Heart right ventricle (tissue), 16 donors: Measurements from ENCODE around the gene TAP2. TPM values are rescaled to one million over a fixed set of nuclear protein-coding genes. Genes with fewer than 3 reads are reported as not detected.

Experiments
- ATAC-seq, 8 donors: fragments of 200-7000 bp; cut with Tn5 transposase; one replicate each; pipeline ENCODE4 v1.9.1; 2020; ENCODE audit warnings: mild to moderate bottlenecking in 8 of 8, moderate library complexity in 8 of 8, moderate number of reproducible peaks in 1 of 8
- DNase-seq, 2 donors: peaks; one replicate each; pipeline ENCODE4 v3.0.0-alpha.2; 2020
- H3K27ac ChIP-seq, 10 donors: fragments of 200-600 bp; sonication (generic) in 2 of 10; one replicate each; pipeline versions ENCODE4 v1.5.0 to v1.8.0; 2020 to 2022; ENCODE audit warnings: mild to moderate bottlenecking in 3 of 10
- H3K27me3 ChIP-seq, 7 donors: fragments of 200-600 bp; one replicate each; pipeline ENCODE4 v1.8.0; 2021 to 2022; ENCODE audit warnings: mild to moderate bottlenecking in 2 of 7
- H3K36me3 ChIP-seq, 9 donors: fragments of 200-600 bp; sonication (generic) in 1 of 9; one replicate each; pipeline versions ENCODE4 v1.5.0 to v1.8.0; 2020 to 2022; ENCODE audit warnings: mild to moderate bottlenecking in 2 of 9
- H3K4me1 ChIP-seq, 9 donors: fragments of 200-600 bp; sonication (generic) in 1 of 9; one replicate each; pipeline versions ENCODE4 v1.5.0 to v1.8.0; 2020 to 2022; ENCODE audit warnings: mild to moderate bottlenecking in 4 of 9
- H3K4me3 ChIP-seq, 10 donors: fragments of 200-600 bp; sonication (generic) in 2 of 10; one replicate each; pipeline versions ENCODE4 v1.5.0 to v1.8.0; 2020 to 2022; ENCODE audit warnings: mild to moderate bottlenecking in 7 of 10, moderate library complexity in 2 of 10
- H3K9me3 ChIP-seq, 11 donors: fragments of 200-600 bp in 10 of 11; sonication (generic) in 2 of 11; one replicate each; pipeline versions ENCODE4 v1.5.0 to v1.8.0; 2013 to 2022; ENCODE audit warnings: mild to moderate bottlenecking in 2 of 11, control low read depth in 1 of 11, moderate library complexity in 1 of 11
- WGBS, 2 donors: extraction: QIAGEN DNeasy Blood & Tissue Kit; methylation state at CpG; one replicate each; pipeline ENCODE4 v1.1.7; 2013; ENCODE audit warnings: inconsistent platforms in 1 of 2; 5-methylcytosine and 5-hydroxymethylcytosine counted together
- intact Hi-C, 10 donors: fragments of 100-400 bp; cut with DNase I; formaldehyde crosslinking; loops; one replicate each; pipeline versions ENCODE4 v1.11.1 to v1.14.2; 2022
- polyA plus RNA-seq, 2 donors: library from polyadenylated mRNA; stranded (reverse); fragments of 200-250 nt; gene quantifications; one replicate each; pipeline ENCODE4 v1.2.3, GENCODE V29; 2013
- total RNA-seq, 10 donors: library from RNA; stranded (reverse); fragmentation: NEBNext Ultra II Directional in 3 of 10; extraction: Animal tissue kit (Norgen Biotek cat#: 25700) in 3 of 10; gene quantifications; one replicate each; pipeline versions ENCODE4 v1.2.1 to v1.2.4, GENCODE V29; 2021 to 2023
- TF ChIP-seq, protein P1 (sequence below), 9 donors: fragments of 200-600 bp; sonication (generic) in 2 of 9; IDR thresholded peaks; one replicate each; pipeline versions ENCODE4 v1.5.0 to v1.8.0; 2021 to 2022; ENCODE audit warnings: antibody characterized with exemption in 9 of 9, mild to moderate bottlenecking in 5 of 9, moderate library complexity in 1 of 9
- donor health status: Arrhythmogenic right ventricular cardiomyopathy.
- donor health status: ischemic (EF 13 %, LVEDD 7.1; RV severe dilation, severe dysfunction).
- donor health status: healthy with polysubstance abuse.
- donor health status: DM: no; HTN: yes; CAD: no.
- donor health status: DM: no; HTN: no; CAD: no.
- donor health status: ischemic (EF 25% LVEDD 6.9; RV normal size, moderate dysfunction).
- donor health status: ischemic (EF 25% LVEDD 5.7; RV mildly dilated, moderate dysfunction).
- donor health status: healthy.
- donor health status: DM: yes; HTN: yes; CAD: no.
- donor health status: Ischemic cardiomyopathy.
- donor health status: ischemic (EF 35%, LVEDD 5.7; RV mildly dilated, moderate dysfunction).
- donor health status: nonischemic (EF 11% LVEDD 7.7; RV severe dilation, severe dysfunction).
- donor health status: DM: yes; HTN: yes; CAD: no.
- donor health status: PGD.
- donor health status: ischemic (EF 29% LVEDD 5.4; RV normal size, mild dysfunction).
- donor health status: nonischemic (EF 23%, LVEDD 6.1; RV moderate dilation, normal function).

The TAP2 gene
- total and polyA plus RNA-seq, 12 donors: 8.8 to 92.1 (median 13.5) TPM

DNA sequence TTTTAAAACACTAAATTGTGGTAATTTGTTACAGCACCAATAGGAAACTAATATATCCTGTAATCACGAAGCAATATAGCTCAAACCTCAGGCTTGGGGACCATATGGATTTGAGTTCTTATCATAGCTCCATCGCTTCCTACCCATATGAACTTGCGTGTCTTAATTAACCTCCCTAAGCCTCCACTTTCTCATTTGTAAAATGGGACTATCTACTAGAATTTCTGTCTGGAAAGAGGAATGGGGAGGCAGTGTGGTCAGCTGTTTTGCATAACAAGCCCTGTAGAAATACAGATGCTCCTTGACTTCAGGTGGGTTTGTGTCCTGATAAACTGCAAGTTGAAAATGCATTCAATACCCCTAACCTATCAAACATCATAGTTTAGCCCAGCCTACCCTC lies 38.8 kb downstream of the TAP2 start:
- Histone ChIP-seq H3K9me3 (peaks cover 0 to 10% (median 4%) of the 10 kb centered on the region in 11 donors), H3K4me1 (peaks cover 0 to 24% (median 3%) of the 10 kb centered on the region in 9 donors), H3K27me3 (peaks cover 0 to 84% (median 43%) of the 10 kb centered on the region in 7 donors), H3K27ac (no peak overlapping the region), H3K4me3 (no peak overlapping the region), H3K36me3 (no peaks in the 10 kb centered on the region)
- WGBS, 2 donors: 82 to 86% methylated on average over 3 of the region's 3 CpGs
- TF ChIP-seq, protein P1, sequence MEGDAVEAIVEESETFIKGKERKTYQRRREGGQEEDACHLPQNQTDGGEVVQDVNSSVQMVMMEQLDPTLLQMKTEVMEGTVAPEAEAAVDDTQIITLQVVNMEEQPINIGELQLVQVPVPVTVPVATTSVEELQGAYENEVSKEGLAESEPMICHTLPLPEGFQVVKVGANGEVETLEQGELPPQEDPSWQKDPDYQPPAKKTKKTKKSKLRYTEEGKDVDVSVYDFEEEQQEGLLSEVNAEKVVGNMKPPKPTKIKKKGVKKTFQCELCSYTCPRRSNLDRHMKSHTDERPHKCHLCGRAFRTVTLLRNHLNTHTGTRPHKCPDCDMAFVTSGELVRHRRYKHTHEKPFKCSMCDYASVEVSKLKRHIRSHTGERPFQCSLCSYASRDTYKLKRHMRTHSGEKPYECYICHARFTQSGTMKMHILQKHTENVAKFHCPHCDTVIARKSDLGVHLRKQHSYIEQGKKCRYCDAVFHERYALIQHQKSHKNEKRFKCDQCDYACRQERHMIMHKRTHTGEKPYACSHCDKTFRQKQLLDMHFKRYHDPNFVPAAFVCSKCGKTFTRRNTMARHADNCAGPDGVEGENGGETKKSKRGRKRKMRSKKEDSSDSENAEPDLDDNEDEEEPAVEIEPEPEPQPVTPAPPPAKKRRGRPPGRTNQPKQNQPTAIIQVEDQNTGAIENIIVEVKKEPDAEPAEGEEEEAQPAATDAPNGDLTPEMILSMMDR (IDR thresholded peaks at IDR 0.05): no peak
- ATAC-seq (no peak), DNase-seq (no peak)
- intact Hi-C loops: loop anchor here (5.0 to 10.0 kb wide), 6 partner anchors 95 to 555 kb away; no protein-coding TSS in a partner anchor

DNA sequence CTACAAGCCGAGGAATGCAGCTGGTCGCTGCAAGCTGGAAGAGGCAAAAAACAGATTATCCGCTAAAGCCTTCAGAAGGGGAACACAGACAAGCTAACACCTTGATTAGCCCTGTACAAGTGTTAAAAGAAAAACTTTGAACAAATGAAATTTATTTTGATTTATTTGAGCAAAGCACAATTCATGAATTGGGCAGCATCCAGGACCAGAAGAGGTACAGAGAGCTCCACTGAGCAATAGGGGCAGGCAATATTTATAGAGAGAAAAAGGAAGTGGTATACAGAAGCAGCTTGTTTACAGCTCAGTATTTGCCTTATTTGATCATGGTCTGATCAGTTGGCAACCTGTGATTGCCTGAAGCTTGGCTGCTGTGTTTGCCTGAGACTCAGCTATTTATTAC lies 39.4 kb downstream of the TAP2 start:
- WGBS, 2 donors: 90 to 100% methylated on average over 3 of the region's 3 CpGs
- Histone ChIP-seq H3K9me3 (peaks cover 0 to 10% (median 4%) of the 10 kb centered on the region in 11 donors), H3K36me3 (no peaks in the 10 kb centered on the region), H3K4me3 (no peak overlapping the region), H3K4me1 (peaks cover 0 to 26% (median 3%) of the 10 kb centered on the region in 9 donors), H3K27ac (no peak overlapping the region), H3K27me3 (peaks cover 0 to 85% (median 43%) of the 10 kb centered on the region in 7 donors)
- intact Hi-C loops: loop anchor here (5.0 to 10.0 kb wide), 6 partner anchors 94 to 554 kb away; no protein-coding TSS in a partner anchor
- no peak for ATAC-seq
- TF ChIP-seq, protein P1 (IDR thresholded peaks at IDR 0.05): no peak
- no peak for DNase-seq

DNA sequence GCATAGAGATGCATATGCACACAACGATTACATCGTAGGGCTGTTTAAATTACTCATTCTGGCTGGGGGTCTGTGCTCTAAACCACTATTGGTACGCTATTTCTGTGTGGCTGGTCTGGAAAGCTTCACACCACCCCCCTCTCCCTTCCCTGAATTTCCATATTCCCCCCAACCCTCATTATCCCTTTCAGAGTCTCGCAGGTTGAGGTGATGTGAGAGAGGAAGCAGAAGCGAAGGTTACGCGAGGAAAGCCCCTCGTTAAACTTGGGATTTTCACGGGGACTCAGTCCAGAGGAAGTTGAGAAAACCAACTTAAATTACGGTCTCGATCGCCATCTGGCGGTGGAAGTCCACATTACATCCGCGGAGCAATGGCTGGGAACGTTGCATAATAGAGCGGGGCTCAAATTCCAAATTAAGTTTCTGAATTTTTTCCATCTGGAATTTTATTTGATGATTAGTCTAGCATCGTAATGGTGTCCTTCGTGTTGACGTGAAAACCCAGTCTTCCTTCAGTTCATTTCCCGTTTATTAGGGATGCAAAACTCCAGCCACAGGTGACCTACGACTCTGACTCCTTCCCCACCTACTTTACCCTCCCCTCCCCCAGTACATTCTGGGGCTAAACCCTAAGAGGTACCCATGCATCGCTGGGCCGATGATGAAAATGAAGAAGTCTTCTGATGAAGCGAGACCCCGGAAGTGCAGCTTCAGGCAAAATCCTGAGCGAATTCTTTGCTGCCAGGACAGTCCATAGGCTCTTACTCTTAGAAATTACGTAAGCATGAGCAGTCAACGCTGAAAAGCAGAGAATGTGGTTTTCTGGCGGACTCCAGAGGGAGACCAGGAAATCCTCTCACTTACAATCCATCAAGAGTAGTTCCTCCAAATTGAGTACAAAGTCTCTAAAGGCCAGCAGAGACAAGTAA lies 41.4 kb downstream of the TAP2 start:
- no peaks in the 10 kb centered on the region for H3K36me3 ChIP-seq
- H3K27ac ChIP-seq: peak overlapping the region in 1 of 10 donors; percentile 7
- peak; percentile 73 to 78 for DNase-seq
- peaks cover 0 to 10% (median 4%) of the 10 kb centered on the region in 11 donors for H3K9me3 ChIP-seq
- H3K27me3 ChIP-seq: peaks cover 0 to 91% (median 41%) of the 10 kb centered on the region in 7 donors
- intact Hi-C loops: loop anchor here (2.0 to 10.0 kb wide), 9 partner anchors 72 to 552 kb away; no protein-coding TSS in a partner anchor
- H3K4me1 ChIP-seq: peaks cover 0 to 38% (median 3%) of the 10 kb centered on the region in 9 donors
- H3K4me3 ChIP-seq: peak overlapping the region in 4 of 10 donors; percentile 18 to 30 (median 26)
- peak; percentile 71 to 90 (median 76) for ATAC-seq
- WGBS, 2 donors: 12 to 13% methylated on average over 30 of the region's 30 CpGs
- TF ChIP-seq, protein P1 (IDR thresholded peaks at IDR 0.05): peak; percentile 74 to 90 (median 86)

DNA sequence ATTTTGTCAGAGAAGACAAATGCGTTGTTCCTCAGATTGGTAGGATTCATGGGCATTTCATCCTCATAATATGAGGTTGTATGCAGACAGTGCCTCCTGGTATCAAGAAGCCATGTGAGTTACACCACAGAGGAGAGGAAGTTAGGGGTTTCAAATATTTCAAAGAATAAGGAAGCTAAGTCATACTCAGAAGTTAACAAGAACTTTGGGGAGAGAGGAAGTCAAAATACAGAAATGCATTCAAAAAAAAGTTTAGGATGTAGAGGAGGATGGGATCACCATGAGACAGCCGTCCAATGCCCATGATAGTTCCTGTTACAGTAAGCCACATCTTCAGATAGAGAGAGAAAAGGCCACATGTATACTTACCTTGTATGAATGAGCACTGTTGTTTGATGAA lies 44.0 kb downstream of the TAP2 start:
- no peaks in the 10 kb centered on the region for H3K36me3 ChIP-seq
- H3K9me3 ChIP-seq: peaks cover 0 to 9% (median 2%) of the 10 kb centered on the region in 11 donors
- H3K4me3 ChIP-seq: no peak overlapping the region
- peaks cover 0 to 87% (median 49%) of the 10 kb centered on the region in 7 donors for H3K27me3 ChIP-seq
- H3K4me1 ChIP-seq: peaks cover 0 to 38% (median 3%) of the 10 kb centered on the region in 9 donors
- peak overlapping the region in 1 of 10 donors; percentile 69 for H3K27ac ChIP-seq
- DNase-seq (no peak), ATAC-seq (peak in 7 of 8 donors; percentile 21 to 53 (median 41))
- WGBS, 2 donors: 64 to 75% methylated on average over 2 of the region's 2 CpGs
- intact Hi-C loops: loop anchor here in 5 of 10 donors (5.0 to 10.0 kb wide), 4 partner anchors 90 to 550 kb away; no protein-coding TSS in a partner anchor
- TF ChIP-seq, protein P1 (IDR thresholded peaks at IDR 0.05): no peak
